Ectodermal cell (in vitro differentiated cells): ENCODE data around the gene AP2A1.
A peak's percentile ranks its signal among the peaks of the same experiment; 100 is the strongest.

Experiments used
- H3K27ac ChIP-seq: 2 replicates; pipeline ENCODE4 v1.7.0; 2013; ENCODE audit warnings: mild to moderate bottlenecking, low read depth, low read length; ENCODE audit not compliant: insufficient read depth, poor library complexity, severe bottlenecking
- H3K27me3 ChIP-seq: 2 replicates; pipeline ENCODE4 v1.7.0; 2013; ENCODE audit warnings: mild to moderate bottlenecking, low read length; ENCODE audit not compliant: insufficient read depth, control insufficient read depth, poor library complexity, severe bottlenecking
- H3K36me3 ChIP-seq: one replicate; pipeline ENCODE4 v1.7.0; 2013; ENCODE audit warnings: low read length; ENCODE audit not compliant: control insufficient read depth, insufficient read depth
- H3K4me1 ChIP-seq: one replicate; pipeline ENCODE4 v1.7.0; 2013; ENCODE audit warnings: low read length; ENCODE audit not compliant: control insufficient read depth, insufficient read depth
- H3K4me3 ChIP-seq: 2 replicates; pipeline ENCODE4 v1.7.0; 2013; ENCODE audit warnings: low read depth, low read length, control low read depth; ENCODE audit not compliant: insufficient read depth
- H3K9me3 ChIP-seq: 2 replicates; pipeline ENCODE4 v1.7.0; 2013; ENCODE audit warnings: mild to moderate bottlenecking, low read length, moderate library complexity; ENCODE audit not compliant: control insufficient read depth
- WGBS, 2 experiments: methylation state at CpG; one replicate each; pipeline ENCODE4 v1.1.7; 2013; ENCODE audit warnings: missing lambda C conversion rate in 2 of 2; 5-methylcytosine and 5-hydroxymethylcytosine counted together

Gene AP2A1

DNA sequence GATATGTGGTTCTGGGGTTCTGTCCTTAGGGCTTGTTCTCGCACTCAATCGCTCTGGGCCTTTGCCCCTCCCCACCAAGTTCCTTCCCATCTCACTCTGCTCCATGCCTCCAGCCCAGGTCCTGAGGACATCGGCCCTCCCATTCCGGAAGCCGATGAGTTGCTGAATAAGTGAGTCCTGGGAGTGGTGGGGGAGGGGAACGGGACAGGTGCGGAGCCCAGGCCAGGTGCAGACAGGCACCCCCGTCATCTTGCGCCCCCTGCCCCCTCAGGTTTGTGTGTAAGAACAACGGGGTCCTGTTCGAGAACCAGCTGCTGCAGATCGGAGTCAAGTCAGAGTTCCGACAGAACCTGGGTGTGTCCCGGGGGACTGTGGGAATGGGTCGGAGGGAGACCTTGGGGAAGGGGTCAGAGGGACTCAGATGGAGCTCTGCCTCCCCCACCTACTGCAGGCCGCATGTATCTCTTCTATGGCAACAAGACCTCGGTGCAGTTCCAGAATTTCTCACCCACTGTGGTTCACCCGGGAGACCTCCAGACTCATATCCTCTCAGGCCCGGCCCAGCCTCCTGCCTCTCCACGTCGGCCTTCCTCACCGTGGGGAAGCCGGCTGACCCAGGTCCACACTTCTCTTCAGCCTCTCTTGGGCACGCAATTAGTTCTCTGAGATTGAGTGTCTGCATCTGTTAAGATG lies 36.2 kb downstream of the AP2A1 start:
- Histone ChIP-seq H3K27me3 (no peaks in the 10 kb centered on the region), H3K4me1 (peaks cover 14% of the 10 kb centered on the region), H3K27ac (no peak overlapping the region), H3K36me3 (peaks cover 28% of the 10 kb centered on the region), H3K9me3 (no peaks in the 10 kb centered on the region), H3K4me3 (no peak overlapping the region)
- 92 to 93% methylated on average over 24 of the region's 24 CpGs for WGBS, 2 experiments

DNA sequence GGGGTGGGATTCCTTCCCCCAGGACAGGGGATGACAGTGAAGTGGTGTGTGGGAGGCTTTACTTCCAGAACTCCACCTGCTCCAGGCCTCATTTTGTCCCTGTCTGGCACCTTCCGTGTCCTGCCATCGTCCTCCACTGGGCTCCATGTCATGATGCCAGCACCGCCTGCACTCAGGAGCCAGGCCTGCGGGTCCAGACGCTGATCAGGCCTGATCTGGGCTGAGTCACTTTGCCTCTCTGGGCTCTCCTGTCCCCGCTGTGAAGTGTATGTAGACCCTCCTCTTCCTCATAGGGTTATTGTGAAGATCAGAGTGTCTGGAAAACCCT lies 36.7 kb downstream of the AP2A1 start:
- H3K36me3 ChIP-seq: peaks cover 28% of the 10 kb centered on the region
- no peaks in the 10 kb centered on the region for H3K9me3 ChIP-seq
- H3K4me1 ChIP-seq: peaks cover 14% of the 10 kb centered on the region
- H3K4me3 ChIP-seq: no peak overlapping the region
- WGBS, 2 experiments: 97% methylated on average over 6 of the region's 6 CpGs
- no peak overlapping the region for H3K27ac ChIP-seq
- no peaks in the 10 kb centered on the region for H3K27me3 ChIP-seq

DNA sequence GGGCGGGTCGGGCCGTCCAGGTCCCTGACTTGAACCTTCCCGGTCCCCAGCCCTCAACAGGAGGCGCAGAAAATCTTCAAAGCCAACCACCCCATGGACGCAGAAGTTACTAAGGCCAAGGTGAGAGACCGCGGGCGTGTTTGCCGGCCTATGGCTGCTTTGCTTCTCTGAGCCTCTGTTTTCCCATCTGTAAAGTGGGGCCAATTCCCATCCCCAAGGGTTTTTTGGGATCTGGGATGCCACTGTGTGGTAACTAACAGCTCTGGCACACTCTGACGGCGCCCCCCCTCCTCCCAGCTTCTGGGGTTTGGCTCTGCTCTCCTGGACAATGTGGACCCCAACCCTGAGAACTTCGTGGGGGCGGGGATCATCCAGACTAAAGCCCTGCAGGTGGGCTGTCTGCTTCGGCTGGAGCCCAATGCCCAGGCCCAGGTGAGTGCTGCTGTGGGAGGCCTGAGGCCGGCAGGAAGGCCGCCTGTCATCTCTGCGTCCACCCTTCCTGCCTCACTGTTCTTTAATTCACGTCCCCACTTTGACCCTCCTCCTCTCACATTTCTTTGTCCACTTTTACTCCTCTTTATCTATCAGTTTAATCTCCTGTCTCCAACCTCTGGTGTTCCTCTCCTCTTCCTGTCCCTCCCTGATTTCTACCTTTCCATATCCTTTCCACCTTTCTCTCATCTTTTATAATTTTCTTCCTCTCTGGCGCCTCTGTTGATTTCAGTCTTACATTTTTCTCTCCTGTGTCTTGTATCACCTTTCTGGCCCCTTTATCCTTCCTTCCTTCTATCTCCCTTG lies 39.2 kb downstream of the AP2A1 start:
- peaks cover 21% of the 10 kb centered on the region for H3K4me1 ChIP-seq
- H3K9me3 ChIP-seq: no peaks in the 10 kb centered on the region
- H3K36me3 ChIP-seq: peaks cover 16% of the 10 kb centered on the region
- H3K4me3 ChIP-seq: no peak overlapping the region
- no peaks in the 10 kb centered on the region for H3K27me3 ChIP-seq
- WGBS, 2 experiments: 89 to 93% methylated on average over 20 of the region's 20 CpGs
- no peak overlapping the region for H3K27ac ChIP-seq

DNA sequence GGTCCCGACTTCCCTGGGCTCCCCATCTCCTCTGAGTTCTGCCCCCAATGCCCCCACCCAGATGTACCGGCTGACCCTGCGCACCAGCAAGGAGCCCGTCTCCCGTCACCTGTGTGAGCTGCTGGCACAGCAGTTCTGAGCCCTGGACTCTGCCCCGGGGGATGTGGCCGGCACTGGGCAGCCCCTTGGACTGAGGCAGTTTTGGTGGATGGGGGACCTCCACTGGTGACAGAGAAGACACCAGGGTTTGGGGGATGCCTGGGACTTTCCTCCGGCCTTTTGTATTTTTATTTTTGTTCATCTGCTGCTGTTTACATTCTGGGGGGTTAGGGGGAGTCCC lies 39.8 kb downstream of the AP2A1 start:
- H3K36me3 ChIP-seq: peaks cover 16% of the 10 kb centered on the region
- no peaks in the 10 kb centered on the region for H3K27me3 ChIP-seq
- no peaks in the 10 kb centered on the region for H3K9me3 ChIP-seq
- 96 to 97% methylated on average over 8 of the region's 8 CpGs for WGBS, 2 experiments
- no peak overlapping the region for H3K27ac ChIP-seq
- peaks cover 20% of the 10 kb centered on the region for H3K4me1 ChIP-seq
- H3K4me3 ChIP-seq: no peak overlapping the region

DNA sequence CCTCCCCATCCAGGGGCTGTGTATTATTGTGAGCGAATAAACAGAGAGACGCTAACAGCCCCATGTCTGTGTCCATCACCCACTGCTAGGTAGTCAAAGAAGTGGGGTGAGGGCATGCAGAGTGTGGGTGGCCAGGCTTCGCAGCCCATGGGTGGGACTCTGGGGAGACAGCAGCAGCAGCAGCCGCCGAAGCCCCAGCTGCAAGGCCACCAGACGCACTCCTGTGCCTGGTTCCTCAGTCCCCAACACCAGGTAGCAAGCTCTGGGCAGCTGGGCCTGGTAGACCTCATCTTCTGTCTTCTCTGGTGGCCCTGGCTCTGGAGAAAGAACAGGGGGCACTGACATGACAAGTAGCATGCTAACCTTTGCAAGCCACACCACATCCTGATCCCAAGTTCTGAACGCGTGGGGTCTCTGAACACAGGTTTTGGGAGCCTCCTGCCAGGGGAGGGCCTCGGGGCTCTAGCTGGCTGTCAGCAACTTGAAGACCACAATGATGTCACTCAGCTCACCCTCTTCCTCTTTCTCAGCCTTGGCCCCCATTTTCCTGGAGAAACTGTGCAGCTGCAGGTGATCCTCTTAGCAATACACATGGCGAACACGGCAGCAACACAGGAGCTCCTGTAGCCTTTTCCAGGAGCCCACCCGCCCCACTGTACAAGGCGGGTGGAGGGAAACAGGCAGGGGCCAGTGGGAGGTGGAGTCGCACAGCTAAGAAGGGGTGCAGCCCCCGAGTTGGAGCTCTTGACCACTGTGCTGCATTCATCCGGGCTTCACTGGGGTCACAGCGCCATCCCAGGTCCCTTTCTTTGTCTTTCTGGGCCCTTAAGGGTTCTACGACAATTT lies 40.5 kb downstream of the AP2A1 start:
- Histone ChIP-seq H3K4me1 (peaks cover 15% of the 10 kb centered on the region), H3K4me3 (no peak overlapping the region), H3K27me3 (no peaks in the 10 kb centered on the region), H3K36me3 (peaks cover 16% of the 10 kb centered on the region), H3K9me3 (no peaks in the 10 kb centered on the region), H3K27ac (no peak overlapping the region)
- WGBS, 2 experiments: 93 to 95% methylated on average over 18 of the region's 18 CpGs

DNA sequence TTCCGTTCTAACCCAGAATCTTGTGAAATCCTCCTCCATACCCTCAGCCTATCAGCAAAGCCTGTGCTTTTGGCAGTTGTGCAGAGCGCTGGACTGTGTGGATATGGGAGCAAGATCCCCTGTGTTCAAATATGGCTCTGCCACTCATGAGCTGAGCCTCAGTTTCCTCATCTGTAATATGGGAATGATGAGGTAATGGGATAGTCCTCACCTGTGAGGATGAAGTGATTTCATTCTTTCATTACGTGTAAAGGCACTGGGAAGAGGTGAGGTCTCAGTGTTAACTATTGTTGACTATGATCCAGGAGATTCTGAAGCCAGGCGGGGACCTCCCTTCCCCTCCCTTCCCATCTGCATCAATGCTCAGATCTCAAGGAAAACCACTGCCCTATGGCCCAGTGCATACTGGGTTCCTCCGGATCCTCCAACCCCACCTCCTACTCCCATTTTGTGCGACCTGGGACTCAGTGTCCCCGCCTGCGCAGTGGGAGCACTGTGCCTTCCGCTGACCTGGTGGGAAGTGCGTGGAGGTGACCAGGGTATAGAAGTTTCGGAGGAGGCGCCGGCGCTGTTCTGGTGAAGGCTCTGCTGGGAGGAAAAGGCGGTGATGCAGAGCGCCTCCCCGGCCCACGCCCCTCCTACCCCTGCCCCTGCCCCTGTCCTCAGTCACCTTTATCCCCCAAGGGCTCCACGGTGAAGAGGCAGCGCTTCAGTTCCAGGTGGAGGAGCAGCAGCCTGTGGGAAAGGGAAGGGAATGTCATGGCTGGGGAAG lies 41.3 kb downstream of the AP2A1 start:
- Histone ChIP-seq H3K9me3 (no peaks in the 10 kb centered on the region), H3K4me1 (peaks cover 15% of the 10 kb centered on the region), H3K27me3 (no peaks in the 10 kb centered on the region), H3K36me3 (peaks cover 16% of the 10 kb centered on the region), H3K27ac (no peak overlapping the region), H3K4me3 (no peak overlapping the region)
- WGBS, 2 experiments: 79 to 80% methylated on average over 20 of the region's 20 CpGs

DNA sequence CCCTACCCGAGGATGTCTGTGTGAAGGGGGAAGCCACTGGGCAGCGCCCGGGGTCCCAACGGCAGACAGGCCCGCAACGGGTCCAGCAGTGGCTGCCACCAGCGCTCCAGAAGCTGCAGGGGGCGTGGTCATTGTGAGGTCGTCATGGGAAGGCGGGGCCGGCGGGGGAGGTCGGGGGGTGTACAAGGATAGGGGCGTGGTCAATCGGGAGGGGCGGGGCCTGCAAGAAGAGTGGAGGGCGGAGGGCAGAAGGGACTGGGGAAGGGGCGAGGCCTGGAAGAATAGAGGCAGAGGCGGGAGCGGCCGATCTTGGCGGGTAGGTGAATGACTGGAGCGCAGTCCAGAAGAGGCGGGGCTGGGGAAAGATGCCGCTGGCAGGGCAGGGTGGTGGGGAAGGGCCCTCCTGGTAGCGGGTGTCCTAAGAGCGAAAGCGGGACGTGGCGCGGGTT lies 41.9 kb downstream of the AP2A1 start:
- Histone ChIP-seq H3K4me3 (peak overlapping the region; percentile 52), H3K9me3 (no peaks in the 10 kb centered on the region), H3K27me3 (no peaks in the 10 kb centered on the region), H3K27ac (peak overlapping the region; percentile 69), H3K4me1 (peaks cover 15% of the 10 kb centered on the region), H3K36me3 (peaks cover 16% of the 10 kb centered on the region)
- WGBS, 2 experiments: 7% methylated on average over 31 of the region's 31 CpGs

DNA sequence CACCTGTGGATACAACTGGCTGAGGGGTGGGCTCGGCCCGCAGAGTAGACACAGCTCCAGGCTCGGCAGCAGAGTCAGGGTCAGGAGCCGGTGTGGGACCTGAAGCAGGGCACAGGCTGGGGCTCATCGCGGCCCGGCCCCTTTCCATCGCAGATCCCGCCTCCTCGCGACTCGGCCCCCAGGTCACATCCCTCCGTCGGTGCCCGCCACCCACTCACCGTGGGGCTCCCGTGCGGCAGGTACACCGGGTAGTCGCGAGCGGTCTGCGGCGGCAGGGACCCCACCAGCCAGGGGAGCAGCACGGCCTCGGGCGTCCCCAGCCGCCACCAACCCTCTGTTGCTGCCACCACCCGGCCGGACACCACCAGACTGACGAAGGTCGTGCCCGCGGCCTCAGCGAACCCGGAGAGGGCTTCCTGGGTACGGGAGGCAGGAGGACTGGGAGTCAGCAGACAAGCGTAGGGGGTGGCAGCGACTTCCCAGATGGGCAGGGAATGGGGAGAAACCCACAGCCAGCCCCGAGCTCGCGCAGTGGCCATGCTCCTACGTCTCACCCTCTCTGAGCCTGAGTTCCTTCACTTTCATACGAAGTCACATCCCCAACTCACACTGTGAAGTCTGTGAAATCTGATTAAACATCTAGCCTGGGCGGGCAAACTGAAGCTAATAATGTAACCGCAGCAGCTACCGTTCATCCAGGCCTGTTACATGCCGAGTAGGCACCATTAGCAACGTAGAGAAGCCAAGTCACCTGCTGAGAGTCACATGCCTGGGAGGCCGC lies 42.5 kb downstream of the AP2A1 start:
- peak overlapping the region; percentile 52 for H3K4me3 ChIP-seq
- peaks cover 15% of the 10 kb centered on the region for H3K4me1 ChIP-seq
- no peaks in the 10 kb centered on the region for H3K9me3 ChIP-seq
- WGBS, 2 experiments: 20 to 21% methylated on average over 50 of the region's 50 CpGs
- H3K36me3 ChIP-seq: peaks cover 16% of the 10 kb centered on the region
- peak overlapping the region; percentile 69 for H3K27ac ChIP-seq
- no peaks in the 10 kb centered on the region for H3K27me3 ChIP-seq

DNA sequence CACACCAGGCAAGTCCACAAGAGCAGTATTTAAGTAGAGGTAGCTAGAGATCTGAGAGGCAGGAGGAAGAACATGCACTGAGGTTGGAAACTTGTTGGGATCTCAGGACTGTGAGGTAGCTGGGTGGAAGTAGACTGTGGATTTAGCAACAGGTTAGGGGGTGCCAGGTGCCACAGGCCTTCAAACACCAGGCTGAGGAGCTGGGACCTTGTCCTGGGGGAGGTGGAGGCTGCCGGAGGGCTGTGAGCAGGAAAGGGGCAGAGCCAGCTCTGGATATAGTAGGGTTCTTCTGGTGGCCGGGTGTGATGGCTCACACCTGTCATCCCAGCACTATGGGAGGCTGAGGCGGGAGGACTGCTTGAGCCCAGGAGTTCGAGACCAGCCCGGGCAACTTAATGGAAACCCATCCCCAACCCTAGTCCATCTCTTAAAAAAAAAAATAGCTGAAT lies 43.2 kb downstream of the AP2A1 start:
- H3K27me3 ChIP-seq: no peaks in the 10 kb centered on the region
- no peak overlapping the region for H3K27ac ChIP-seq
- 88 to 94% methylated on average over 5 of the region's 5 CpGs for WGBS, 2 experiments
- peaks cover 15% of the 10 kb centered on the region for H3K4me1 ChIP-seq
- H3K9me3 ChIP-seq: no peaks in the 10 kb centered on the region
- H3K36me3 ChIP-seq: peaks cover 10% of the 10 kb centered on the region
- peak overlapping the region; percentile 52 for H3K4me3 ChIP-seq
